Caco-2 (cell line): ENCODE results near the gene KLF13. TPM values are rescaled to one million over a fixed set of nuclear protein-coding genes. Genes with fewer than 3 reads are reported as not detected.

Experiments used
- BruUV-seq: library from RNA; stranded (reverse); fragments of 400-500 nt; replicated peaks from 2 replicates; lab custom pipeline; 2021; lab: Mats Ljungman, UMichigan
- CTCF ChIA-PET: fragments of 300-600 bp; sonication (Branson Sonifier 250); formaldehyde crosslinking; loops from one replicate; lab custom pipeline; 2022; ENCODE audit warnings: antibody characterized with exemption; lab: Charles Lee
- POLR2A ChIA-PET: fragments of 300-600 bp; sonication (Branson Sonifier 250); formaldehyde crosslinking; loops from one replicate; lab custom pipeline; 2022; ENCODE audit warnings: antibody characterized with exemption; lab: Charles Lee
- DNase-seq, 2 experiments: peaks; one replicate each; pipeline versions ENCODE4 v3.0.0 to v3.0.0-alpha.2; 2020 to 2022
- H3K27me3 ChIP-seq: replicated peaks from 2 replicates; pipeline ENCODE4 v1.6.0; 2011; ENCODE audit warnings: low read length; ENCODE audit not compliant: control insufficient read depth, insufficient read depth
- H3K36me3 ChIP-seq: 2 replicates; pipeline ENCODE4 v1.5.1; 2011; ENCODE audit warnings: low read length; ENCODE audit not compliant: control insufficient read depth, insufficient read depth
- H3K4me1 ChIP-seq: fragments of 250-450 bp; sonication (Bioruptor Pico); 2 replicates; pipeline ENCODE4 v1.5.1; 2020; ENCODE audit warnings: mild to moderate bottlenecking
- H3K4me3 ChIP-seq: 2 replicates; pipeline ENCODE4 v1.5.1; 2011; ENCODE audit warnings: low read depth, mild to moderate bottlenecking, control low read depth, low read length
- H3K9me3 ChIP-seq: fragments of 250-450 bp; sonication (Bioruptor Pico); 2 replicates; pipeline ENCODE4 v1.5.1; 2020; ENCODE audit warnings: mild to moderate bottlenecking, moderate library complexity
- H3K27ac Mint-ChIP-seq: one replicate; pipeline ENCODE4 v1.8.0; 2022; ENCODE audit warnings: mixed read lengths; ENCODE audit not compliant: unreplicated experiment
- H3K27me3 Mint-ChIP-seq: one replicate; pipeline ENCODE4 v1.8.0; 2022; ENCODE audit warnings: mixed read lengths; ENCODE audit not compliant: insufficient read depth, unreplicated experiment
- H3K36me3 Mint-ChIP-seq: one replicate; pipeline ENCODE4 v1.8.0; 2022; ENCODE audit warnings: mild to moderate bottlenecking, mixed read lengths; ENCODE audit not compliant: insufficient read depth, unreplicated experiment
- H3K4me1 Mint-ChIP-seq: one replicate; pipeline ENCODE4 v1.8.0; 2022; ENCODE audit warnings: low read depth, mixed read lengths; ENCODE audit not compliant: unreplicated experiment
- H3K4me3 Mint-ChIP-seq: one replicate; pipeline ENCODE4 v1.8.0; 2022; ENCODE audit warnings: mild to moderate bottlenecking, moderate library complexity, mixed read lengths; ENCODE audit not compliant: unreplicated experiment
- H3K9me3 Mint-ChIP-seq: one replicate; pipeline ENCODE4 v1.8.0; 2022; ENCODE audit warnings: mixed read lengths; ENCODE audit not compliant: unreplicated experiment
- CTCF ChIP-seq, 2 experiments: fragments of 200-600 bp in 1 of 2; IDR thresholded peaks; 1 replicate in 1 of 2; 2 replicates in 1 of 2; pipeline versions ENCODE4 v1.5.1 to v1.8.0; 2011 to 2022; ENCODE audit warnings: antibody characterized with exemption in 1 of 2, control low read depth in 1 of 2, inconsistent platforms in 1 of 2, low read depth in 1 of 2, low read length in 1 of 2, mild to moderate bottlenecking in 1 of 2, moderate library complexity in 1 of 2; ENCODE audit not compliant: insufficient read depth in 1 of 2, severe bottlenecking in 1 of 2, unreplicated experiment in 1 of 2
- intact Hi-C: fragments of 100-400 bp; cut with micrococcal nuclease; formaldehyde crosslinking; loops from one replicate; pipeline ENCODE4 v1.10.0; 2022; ENCODE audit not compliant: unreplicated experiment
- total RNA-seq: library from RNA; stranded (reverse); gene quantifications from 2 replicates; pipeline ENCODE4 v1.2.3, GENCODE V29; 2022

The KLF13 gene
- total RNA-seq, 1 experiment from 2014 or later = 18.8 TPM

DNA sequence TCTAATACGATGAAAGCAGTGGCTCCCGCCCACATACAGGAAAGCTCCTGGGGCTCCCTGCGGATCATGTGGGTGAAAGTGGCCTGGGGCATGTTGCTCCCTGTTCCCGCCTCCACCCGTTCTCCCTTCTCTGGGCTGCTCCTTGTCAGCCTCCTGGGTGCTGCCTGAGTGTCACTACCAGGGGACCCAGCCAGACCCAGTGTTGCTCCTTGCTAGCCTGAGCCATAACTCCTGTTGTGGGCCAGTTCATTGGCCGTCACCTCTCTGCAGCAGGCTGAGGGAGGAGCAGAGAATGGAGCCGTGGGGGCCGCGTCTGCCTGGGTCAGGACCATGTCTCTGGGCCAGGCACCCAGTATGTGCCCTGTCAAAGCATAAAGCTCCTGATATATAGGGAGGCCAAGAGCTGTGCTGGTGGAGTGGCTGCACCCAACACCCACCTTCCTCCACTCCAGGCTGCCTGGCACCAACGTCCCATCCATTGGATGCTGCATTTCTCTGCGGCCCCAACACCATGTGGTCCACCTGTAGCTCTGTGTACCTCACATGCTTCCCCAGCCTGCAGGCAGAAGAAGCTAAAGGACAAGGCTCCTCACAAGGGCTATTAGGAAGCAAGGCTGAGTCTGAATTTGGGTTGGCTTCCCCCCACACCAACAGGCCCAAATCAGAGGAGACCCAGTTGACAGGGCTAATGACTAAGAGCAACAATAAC, 40.5 kb downstream of the KLF13 start:
- POLR2A ChIA-PET = no interaction called here
- H3K27ac Mint-ChIP-seq = no peak overlapping the region
- Histone ChIP-seq H3K36me3 (no peaks in the 10 kb centered on the region), H3K9me3 (no peaks in the 10 kb centered on the region), H3K4me3 (no peak overlapping the region), H3K4me1 (peaks cover 14% of the 10 kb centered on the region; the same call in 1 of the 2 replicates), H3K27me3 (no peaks in the 10 kb centered on the region)
- H3K27me3 Mint-ChIP-seq = no peaks in the 10 kb centered on the region
- no TSS peak for BruUV-seq
- no peaks in the 10 kb centered on the region for H3K36me3 Mint-ChIP-seq
- TF ChIP-seq CTCF (IDR thresholded peaks at IDR 0.05; ENCODE audit: insufficient read depth in 1 of 2, low read depth in 1 of 2, low read length in 1 of 2, severe bottlenecking in 1 of 2, unreplicated experiment in 1 of 2) = no peak
- no peak overlapping the region for H3K4me3 Mint-ChIP-seq
- H3K9me3 Mint-ChIP-seq = no peaks in the 10 kb centered on the region
- DNase-seq = no peak
- intact Hi-C loops = no loop called here
- CTCF ChIA-PET = interaction anchor here (2.4 kb wide), 1 partner anchor 68 kb away, joined by 20 read pairs; no protein-coding TSS in a partner anchor
- peaks cover under 1% of the 10 kb centered on the region for H3K4me1 Mint-ChIP-seq

GRCh38 chr15:31367730-31368344, 41.2 kb downstream of the KLF13 start:
- no peak for TF ChIP-seq CTCF (IDR thresholded peaks at IDR 0.05; ENCODE audit: insufficient read depth in 1 of 2, low read depth in 1 of 2, low read length in 1 of 2, severe bottlenecking in 1 of 2, unreplicated experiment in 1 of 2)
- H3K4me1 Mint-ChIP-seq = peaks cover 5% of the 10 kb centered on the region

GRCh38 chr15:31369727-31370126, 43.1 kb downstream of the KLF13 start:
- Mint-ChIP-seq H3K36me3 (peaks cover 5% of the 10 kb centered on the region), H3K4me3 (no peak overlapping the region), H3K4me1 (peaks cover 5% of the 10 kb centered on the region), H3K9me3 (no peaks in the 10 kb centered on the region), H3K27ac (no peak overlapping the region), H3K27me3 (no peaks in the 10 kb centered on the region)
- Histone ChIP-seq H3K4me3 (no peak overlapping the region), H3K27me3 (no peaks in the 10 kb centered on the region), H3K9me3 (no peaks in the 10 kb centered on the region), H3K36me3 (no peaks in the 10 kb centered on the region; the same call in 1 of the 2 replicates), H3K4me1 (peaks cover 24% of the 10 kb centered on the region)
- DNase-seq = no peak
- intact Hi-C loops = loop anchor here (10.0 kb wide), 1 partner anchor 115 kb away; no protein-coding TSS in a partner anchor
- ChIA-PET CTCF (interaction anchor here (0.7 to 1.1 kb wide), 2 partner anchors 9 to 65 kb away, joined by 4 to 5 read pairs; no protein-coding TSS in a partner anchor), POLR2A (interaction anchor here (0.7 kb wide), 1 partner anchor 15 kb away, joined by 5 read pairs; no protein-coding TSS in a partner anchor)
- no peak for TF ChIP-seq CTCF (IDR thresholded peaks at IDR 0.05; ENCODE audit: insufficient read depth in 1 of 2, low read depth in 1 of 2, low read length in 1 of 2, severe bottlenecking in 1 of 2, unreplicated experiment in 1 of 2)
- no TSS peak for BruUV-seq

More at GRCh38 chr15:31367730-31368344, 41.2 kb downstream of the KLF13 start:
- Mint-ChIP-seq H3K9me3 (no peaks in the 10 kb centered on the region), H3K27me3 (no peaks in the 10 kb centered on the region), H3K4me3 (no peak overlapping the region), H3K36me3 (no peaks in the 10 kb centered on the region), H3K27ac (no peak overlapping the region)
- ChIA-PET POLR2A (no interaction called here), CTCF (no interaction called here)
- H3K4me1 ChIP-seq = peaks cover 21% of the 10 kb centered on the region
- DNase-seq = no peak
- H3K9me3 ChIP-seq = no peaks in the 10 kb centered on the region
- H3K36me3 ChIP-seq = no peaks in the 10 kb centered on the region
- H3K4me3 ChIP-seq = no peak overlapping the region
- intact Hi-C loops = no loop called here
- no TSS peak for BruUV-seq
- no peaks in the 10 kb centered on the region for H3K27me3 ChIP-seq
